Erythroblast (primary cell): ENCODE data around the gene POLN.

Source experiments
- GATA1 ChIP-seq: IDR thresholded peaks from 2 replicates; pipeline ENCODE4 v1.6.1; 2011; ENCODE audit warnings: low read depth, mild to moderate bottlenecking, control low read depth, low read length, moderate library complexity
- POLR2A ChIP-seq: IDR thresholded peaks from 2 replicates; pipeline ENCODE4 v1.6.1; 2011; ENCODE audit warnings: mild to moderate bottlenecking, low read length

- TF ChIP-seq POLR2A (no peak), GATA1 (no peak)
These were observed 87.6 kb downstream of the POLN start for GRCh38 chr4:2154215-2154740.
